Neuronal stem cell (in vitro differentiated cells): Measurements from ENCODE around the gene CDK5RAP3.

ENCODE experiments used
- DNase-seq: peaks from one replicate; pipeline ENCODE4 v3.0.0-alpha.2; 2013; ENCODE audit warnings: low spot score
- H2AFZ ChIP-seq: one replicate; pipeline ENCODE4 v1.6.1; 2013; ENCODE audit warnings: mild to moderate bottlenecking, low read length, inconsistent platforms
- H2AK5ac ChIP-seq: 2 replicates; pipeline ENCODE4 v1.6.1; 2013; ENCODE audit warnings: low read depth, mild to moderate bottlenecking, inconsistent platforms, low read length, moderate library complexity, mixed read lengths
- H2BK120ac ChIP-seq: 2 replicates; pipeline ENCODE4 v1.6.1; 2013; ENCODE audit warnings: low read depth, mild to moderate bottlenecking, inconsistent platforms, low read length, moderate library complexity, mixed read lengths
- H2BK12ac ChIP-seq: one replicate; pipeline ENCODE4 v1.6.1; 2013; ENCODE audit warnings: low read length, inconsistent platforms
- H2BK15ac ChIP-seq: 2 replicates; pipeline ENCODE4 v1.6.1; 2013; ENCODE audit warnings: mild to moderate bottlenecking, low read length, inconsistent platforms, mixed read lengths
- H2BK5ac ChIP-seq: one replicate; pipeline ENCODE4 v1.6.1; 2013; ENCODE audit warnings: inconsistent platforms, mild to moderate bottlenecking, low read length, moderate library complexity
- H3K14ac ChIP-seq: one replicate; pipeline ENCODE4 v1.6.1; 2013; ENCODE audit warnings: low read length, inconsistent platforms
- H3K18ac ChIP-seq: 2 replicates; pipeline ENCODE4 v1.6.1; 2013; ENCODE audit warnings: low read length, inconsistent platforms
- H3K23ac ChIP-seq: 2 replicates; pipeline ENCODE4 v1.6.1; 2013; ENCODE audit warnings: low read depth, mild to moderate bottlenecking, mixed read lengths, low read length, inconsistent platforms; ENCODE audit not compliant: poor library complexity
- H3K27ac ChIP-seq: replicated peaks from 3 replicates; pipeline ENCODE4 v1.5.1; 2013; ENCODE audit warnings: low read length, inconsistent platforms
- H3K27me3 ChIP-seq, 3 experiments: 2 replicates each; pipeline ENCODE4 v1.6.1; 2013; ENCODE audit warnings: low read length in 3 of 3, mild to moderate bottlenecking in 2 of 3, inconsistent platforms in 1 of 3, low read depth in 1 of 3, mixed read lengths in 1 of 3, moderate library complexity in 1 of 3; ENCODE audit not compliant: control insufficient read depth in 3 of 3, insufficient read depth in 3 of 3
- H3K36me3 ChIP-seq, 2 donors: replicated peaks in 1 of 2; 2 replicates each; pipeline ENCODE4 v1.6.1; 2013; ENCODE audit warnings: low read length in 2 of 2; ENCODE audit not compliant: control insufficient read depth in 2 of 2, insufficient read depth in 2 of 2
- H3K4ac ChIP-seq: 2 replicates; pipeline ENCODE4 v1.6.1; 2013; ENCODE audit warnings: inconsistent platforms, mild to moderate bottlenecking, low read length, moderate library complexity
- H3K4me1 ChIP-seq, 2 donors: 1 replicate in 1 of 2; 2 replicates in 1 of 2; pipeline ENCODE4 v1.6.1; 2013; ENCODE audit warnings: low read length in 2 of 2, low read depth in 1 of 2; ENCODE audit not compliant: control insufficient read depth in 2 of 2, insufficient read depth in 1 of 2
- H3K4me2 ChIP-seq: one replicate; pipeline ENCODE4 v1.6.1; 2013; ENCODE audit warnings: mild to moderate bottlenecking, low read length, inconsistent platforms; ENCODE audit not compliant: insufficient read depth, poor library complexity, severe bottlenecking
- H3K4me3 ChIP-seq, 2 donors: 2 replicates each; pipeline ENCODE4 v1.5.1; 2013; ENCODE audit warnings: low read length in 2 of 2, mild to moderate bottlenecking in 2 of 2, inconsistent platforms in 1 of 2, moderate library complexity in 1 of 2
- H3K79me1 ChIP-seq: one replicate; pipeline ENCODE4 v1.6.1; 2013; ENCODE audit warnings: low read depth, mild to moderate bottlenecking, inconsistent platforms, low read length, moderate library complexity
- H3K9ac ChIP-seq: one replicate; pipeline ENCODE4 v1.6.1; 2013; ENCODE audit warnings: mild to moderate bottlenecking, low read depth, low read length, inconsistent platforms; ENCODE audit not compliant: poor library complexity
- H3K9me3 ChIP-seq, 2 donors: replicated peaks in 1 of 2; 2 replicates each; pipeline versions ENCODE3 to v1.6.1; 2013; ENCODE audit warnings: low read length in 2 of 2, mild to moderate bottlenecking in 2 of 2, inconsistent platforms in 1 of 2, low read depth in 1 of 2, mixed read lengths in 1 of 2, moderate library complexity in 1 of 2; ENCODE audit not compliant: control insufficient read depth in 2 of 2, insufficient read depth in 1 of 2
- H4K8ac ChIP-seq: one replicate; pipeline ENCODE4 v1.6.1; 2013; ENCODE audit warnings: low read depth, mild to moderate bottlenecking, inconsistent platforms, low read length, moderate library complexity
- H4K91ac ChIP-seq: one replicate; pipeline ENCODE4 v1.6.1; 2013; ENCODE audit warnings: low read length, low read depth, mild to moderate bottlenecking, inconsistent platforms; ENCODE audit not compliant: poor library complexity
- WGBS, 2 donors: extraction: QIAGEN DNeasy Blood & Tissue Kit; methylation state at CpG; one replicate each; pipeline ENCODE4 v1.1.7; 2013; ENCODE audit warnings: missing lambda C conversion rate in 2 of 2, mixed read lengths in 1 of 2; ENCODE audit not compliant: insufficient read length in 2 of 2, insufficient replicate concordance in 1 of 2; ENCODE audit errors: extremely low coverage in 2 of 2; 5-methylcytosine and 5-hydroxymethylcytosine counted together

The CDK5RAP3 gene

DNA sequence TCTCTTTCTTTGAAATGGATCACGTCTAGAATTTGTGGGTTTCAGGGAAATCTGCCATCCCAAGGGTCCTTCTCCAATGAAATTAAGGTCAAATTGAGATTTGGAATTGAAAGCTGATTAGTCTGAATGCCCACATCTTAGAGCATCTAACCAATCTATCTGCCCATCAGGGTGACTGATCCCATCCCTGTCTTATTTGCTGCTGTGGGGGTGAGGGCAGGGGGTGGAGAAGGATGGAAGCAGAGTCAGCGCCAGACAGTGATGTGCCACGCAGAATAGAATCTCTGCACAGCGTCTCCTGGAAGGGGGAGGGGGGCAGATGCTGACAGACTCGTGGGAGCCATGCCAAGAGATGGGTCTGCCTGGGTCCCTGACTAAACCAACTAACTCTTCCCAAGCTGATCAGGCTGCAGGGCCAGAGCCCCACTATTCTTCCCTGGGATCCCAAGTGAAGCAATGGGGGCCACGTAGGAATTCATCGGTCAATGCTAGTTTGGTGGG is 32.1 kb downstream of the CDK5RAP3 start:
- H3K18ac ChIP-seq: peak overlapping the region; percentile 98
- H2BK120ac ChIP-seq: peak overlapping the region; percentile 69
- H3K14ac ChIP-seq: no peak overlapping the region
- H3K4me3 ChIP-seq: no peak overlapping the region
- no peaks in the 10 kb centered on the region for H3K36me3 ChIP-seq
- H3K23ac ChIP-seq: no peak overlapping the region
- H3K9ac ChIP-seq: peak overlapping the region; percentile 79
- no peaks in the 10 kb centered on the region for H3K27me3 ChIP-seq
- H3K4me1 ChIP-seq: peaks cover 36 to 55% of the 10 kb centered on the region in 2 donors
- H2BK5ac ChIP-seq: peak overlapping the region; percentile 69
- H2AK5ac ChIP-seq: peak overlapping the region; percentile 49
- H4K91ac ChIP-seq: peak overlapping the region; percentile 81
- no CpG with 5 or more reads among the region's 7 CpGs for WGBS, 2 donors
- peak overlapping the region; percentile 85 for H2BK12ac ChIP-seq
- no peaks in the 10 kb centered on the region for H3K79me1 ChIP-seq
- H3K27ac ChIP-seq: peak overlapping the region; percentile 98
- H3K4me2 ChIP-seq: peak overlapping the region; percentile 43
- H3K4ac ChIP-seq: peak overlapping the region; percentile 31
- no peak overlapping the region for H2AFZ ChIP-seq
- H4K8ac ChIP-seq: no peak overlapping the region
- no peaks in the 10 kb centered on the region for H3K9me3 ChIP-seq
- no peak for DNase-seq
- H2BK15ac ChIP-seq: no peak overlapping the region

DNA sequence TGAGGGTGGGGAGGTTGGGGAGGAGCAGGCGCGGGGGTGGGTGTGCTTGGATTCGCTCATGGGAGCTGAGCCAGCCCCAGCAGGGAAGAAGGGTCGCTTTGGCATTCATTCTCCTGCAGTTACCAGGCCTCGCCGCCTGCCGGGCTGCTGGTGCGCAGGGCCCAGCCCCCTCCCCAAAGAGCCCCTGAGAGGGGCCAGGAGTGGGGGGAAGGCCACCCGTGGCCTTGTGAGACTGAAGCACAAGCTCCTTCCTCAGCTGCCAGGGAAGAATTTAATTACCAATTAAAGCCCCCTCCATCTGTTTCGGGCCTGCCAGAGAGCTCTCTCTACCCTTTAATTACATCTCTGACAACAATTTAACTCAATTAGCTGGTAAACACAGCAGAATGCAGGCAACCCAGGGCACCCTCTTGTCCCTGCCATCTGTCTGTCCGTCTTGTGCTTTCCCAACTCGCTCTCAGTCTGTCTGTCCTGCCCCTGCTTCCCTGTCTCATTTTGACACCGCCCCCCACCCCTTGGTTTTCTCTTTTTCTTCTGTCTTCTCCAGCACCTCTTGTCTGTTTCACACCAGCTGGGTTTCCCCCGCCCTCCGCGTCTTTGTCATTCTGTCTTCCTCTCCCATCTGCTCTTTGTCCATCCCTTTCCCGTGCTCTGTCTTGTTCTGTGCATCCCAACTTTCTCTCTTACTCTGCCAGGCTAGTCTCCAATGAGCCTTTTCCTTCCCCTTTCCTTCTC is 32.7 kb downstream of the CDK5RAP3 start:
- Histone ChIP-seq H3K4me3 (no peak overlapping the region), H3K4me1 (peaks cover 36 to 54% of the 10 kb centered on the region in 2 donors), H3K9me3 (no peaks in the 10 kb centered on the region)

DNA sequence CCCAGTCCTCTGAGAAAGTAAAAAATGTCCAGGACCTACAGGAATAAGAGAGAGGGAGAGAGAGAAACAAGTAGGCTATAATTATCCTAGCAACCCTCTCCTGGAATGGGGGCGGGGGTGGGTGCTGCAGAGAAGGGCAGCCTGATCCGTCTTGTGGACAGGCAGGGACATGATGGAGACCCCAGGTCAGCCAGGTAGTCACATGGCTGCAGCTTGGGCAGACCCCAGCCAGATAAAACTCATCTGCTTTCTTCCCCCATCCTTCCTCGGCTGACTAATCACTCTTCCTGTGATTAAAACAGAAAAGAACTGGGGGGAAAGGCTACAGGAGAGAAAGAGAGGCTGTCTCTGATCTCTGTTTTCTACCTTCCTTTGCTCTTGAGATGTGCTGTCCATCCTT is 34.1 kb downstream of the CDK5RAP3 start:
- no peak overlapping the region for H3K4me2 ChIP-seq
- peak overlapping the region; percentile 4 for H2BK120ac ChIP-seq
- no peak overlapping the region for H4K8ac ChIP-seq
- no peak overlapping the region for H4K91ac ChIP-seq
- no peak overlapping the region for H3K4ac ChIP-seq
- peak overlapping the region; percentile 98 for H3K27ac ChIP-seq
- no peak for DNase-seq
- H3K18ac ChIP-seq: peak overlapping the region; percentile 88
- H3K9ac ChIP-seq: no peak overlapping the region
- no peak overlapping the region for H2BK12ac ChIP-seq
- no peak overlapping the region for H2BK15ac ChIP-seq
- H2AK5ac ChIP-seq: peak overlapping the region; percentile 85
- no peaks in the 10 kb centered on the region for H3K27me3 ChIP-seq
- no peak overlapping the region for H3K14ac ChIP-seq
- no peak overlapping the region for H3K23ac ChIP-seq
- H3K36me3 ChIP-seq: peaks cover 0 to 3% of the 10 kb centered on the region in 2 donors
- H3K4me1 ChIP-seq: peaks cover 31 to 49% of the 10 kb centered on the region in 2 donors
- no peaks in the 10 kb centered on the region for H3K79me1 ChIP-seq
- no CpG with 5 or more reads among the region's 3 CpGs for WGBS, 2 donors
- peak overlapping the region; percentile 78 for H2BK5ac ChIP-seq
- H3K4me3 ChIP-seq: no peak overlapping the region
- H2AFZ ChIP-seq: no peak overlapping the region
- H3K9me3 ChIP-seq: no peaks in the 10 kb centered on the region

More for the DNA sequence above, 32.7 kb downstream of the CDK5RAP3 start:
- Histone ChIP-seq H2BK120ac (peak overlapping the region; percentile 69), H3K4me2 (peak overlapping the region; percentile 43), H4K91ac (peak overlapping the region; percentile 81), H2BK15ac (no peak overlapping the region), H3K4ac (no peak overlapping the region), H4K8ac (no peak overlapping the region), H2AK5ac (peak overlapping the region; percentile 49), H2BK12ac (no peak overlapping the region), H2AFZ (no peak overlapping the region), H3K36me3 (no peaks in the 10 kb centered on the region), H3K23ac (no peak overlapping the region), H2BK5ac (peak overlapping the region; percentile 69), H3K14ac (no peak overlapping the region), H3K27me3 (no peaks in the 10 kb centered on the region), H3K79me1 (no peaks in the 10 kb centered on the region), H3K9ac (peak overlapping the region; percentile 79), H3K27ac (peak overlapping the region; percentile 98), H3K18ac (peak overlapping the region; percentile 66)
- WGBS, 2 donors: no CpG with 5 or more reads among the region's 17 CpGs
- no peak for DNase-seq

DNA sequence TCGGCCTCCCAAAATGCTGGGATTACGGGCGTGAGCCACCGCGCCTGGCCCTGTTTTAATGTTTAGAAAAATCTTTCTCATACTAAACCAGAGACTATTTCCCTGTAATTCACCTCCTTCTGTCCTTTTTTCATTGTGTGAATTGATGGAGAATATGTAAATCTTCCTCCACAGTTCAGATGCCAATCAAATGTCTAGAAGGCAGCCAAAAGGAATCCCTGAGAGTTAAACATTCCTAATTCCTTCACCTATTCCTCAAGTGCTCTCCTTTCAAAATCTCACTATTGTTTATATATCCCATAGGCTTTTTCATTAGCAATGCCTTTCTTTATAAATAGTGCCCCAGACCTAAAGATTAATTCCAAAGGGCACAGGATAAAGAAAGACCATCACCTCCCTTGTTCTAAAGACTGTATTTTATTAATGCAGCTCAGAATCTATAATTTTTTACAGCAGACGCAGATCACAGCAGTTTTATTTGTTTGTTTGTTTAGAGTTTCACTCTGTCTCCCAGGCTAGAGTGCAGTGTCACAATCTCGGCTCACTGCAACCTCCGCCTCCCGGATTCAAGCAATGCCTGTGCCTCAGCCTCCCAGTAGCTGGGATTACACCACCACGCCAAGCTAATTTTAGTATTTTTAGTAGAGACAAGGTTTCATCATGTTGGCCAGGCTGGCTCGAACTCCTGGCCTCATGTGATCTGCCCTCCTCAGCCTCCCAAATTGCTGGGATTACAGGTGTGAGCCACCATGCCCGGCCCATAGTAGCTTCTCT is 36.2 kb downstream of the CDK5RAP3 start:
- peaks cover 35 to 51% of the 10 kb centered on the region in 2 donors for H3K4me1 ChIP-seq
- no peak overlapping the region for H3K14ac ChIP-seq
- no peak overlapping the region for H2BK15ac ChIP-seq
- H3K18ac ChIP-seq: peak overlapping the region; percentile 23
- no peak overlapping the region for H2BK5ac ChIP-seq
- no peaks in the 10 kb centered on the region for H3K27me3 ChIP-seq
- H2AK5ac ChIP-seq: no peak overlapping the region
- H3K4me3 ChIP-seq: no peak overlapping the region
- H3K23ac ChIP-seq: no peak overlapping the region
- H4K8ac ChIP-seq: no peak overlapping the region
- H3K79me1 ChIP-seq: no peaks in the 10 kb centered on the region
- H3K4ac ChIP-seq: no peak overlapping the region
- DNase-seq: no peak
- H3K36me3 ChIP-seq: peaks cover 0 to 9% of the 10 kb centered on the region in 2 donors
- no peak overlapping the region for H3K4me2 ChIP-seq
- H4K91ac ChIP-seq: no peak overlapping the region
- H3K27ac ChIP-seq: no peak overlapping the region
- H2AFZ ChIP-seq: no peak overlapping the region
- no peaks in the 10 kb centered on the region for H3K9me3 ChIP-seq
- H3K9ac ChIP-seq: no peak overlapping the region
- H2BK12ac ChIP-seq: no peak overlapping the region
- no CpG with 5 or more reads among the region's 12 CpGs for WGBS, 2 donors
- no peak overlapping the region for H2BK120ac ChIP-seq
